ENCODE measurements around the gene CUL5. TPM values are rescaled to one million over a fixed set of nuclear protein-coding genes. Genes with fewer than 3 reads are reported as not detected.
"Not testable (repeated sequence)": the region's sequence is repeated elsewhere in the genome, so short reads cannot be mapped to it uniquely, and the experiment has no call there.

The CUL5 gene
- total and polyA plus RNA-seq, 9 donors: 8.3 to 34.4 (median 30.9) TPM

DNA sequence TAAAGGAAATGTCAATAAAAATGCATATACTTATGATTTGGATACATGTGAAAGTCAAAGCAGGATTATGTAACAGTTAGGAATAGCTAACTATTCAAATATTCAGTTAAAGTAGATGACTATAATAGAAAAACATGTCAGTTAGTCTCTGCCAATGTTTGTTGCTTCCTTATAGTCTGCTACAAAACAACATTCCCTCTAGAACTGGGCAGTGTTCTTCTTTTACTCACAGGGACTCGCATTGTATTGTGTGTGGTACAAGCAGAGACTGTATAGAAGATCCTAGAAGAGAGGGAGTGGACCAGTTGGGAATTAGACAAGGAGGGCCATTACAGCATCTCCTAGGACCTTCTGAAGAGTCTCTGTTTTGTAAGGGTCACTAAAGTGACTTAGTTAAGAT, 123.3 kb downstream of the CUL5 start:
- no peak overlapping the region for H3K4me3 ChIP-seq
- no peaks in the 10 kb centered on the region for H3K36me3 ChIP-seq
- no peak overlapping the region for H3K27ac ChIP-seq
- H3K27me3 ChIP-seq: no peaks in the 10 kb centered on the region
- no peak for DNase-seq
- intact Hi-C loops (cut with DNase I): no loop called here
- peaks cover 3% of the 10 kb centered on the region for H3K4me1 ChIP-seq (ENCODE audit: insufficient read depth)
- WGBS, 3 donors: 86 to 97% (median 92%) methylated on average over 1 of the region's 1 CpG
- TF ChIP-seq CTCF (IDR thresholded peaks at IDR 0.05) (no peak), POLR2A (IDR thresholded peaks at IDR 0.05) (no peak), EP300 (IDR thresholded peaks at IDR 0.05) (no peak)
- no peaks in the 10 kb centered on the region for H3K9me3 ChIP-seq

- H3K9me3 ChIP-seq; intact Hi-C loops (cut with DNase I); H3K4me3 ChIP-seq; DNase-seq; H3K27me3 ChIP-seq; H3K36me3 ChIP-seq; H3K27ac ChIP-seq; H3K4me1 ChIP-seq (ENCODE audit: insufficient read depth): not testable (repeated sequence)
- WGBS, 3 donors: 94 to 100% (median 97%) methylated on average over 2 of the region's 2 CpGs
Measured at GRCh38 chr11:108132993-108133538, 124.4 kb downstream of the CUL5 start.

DNA sequence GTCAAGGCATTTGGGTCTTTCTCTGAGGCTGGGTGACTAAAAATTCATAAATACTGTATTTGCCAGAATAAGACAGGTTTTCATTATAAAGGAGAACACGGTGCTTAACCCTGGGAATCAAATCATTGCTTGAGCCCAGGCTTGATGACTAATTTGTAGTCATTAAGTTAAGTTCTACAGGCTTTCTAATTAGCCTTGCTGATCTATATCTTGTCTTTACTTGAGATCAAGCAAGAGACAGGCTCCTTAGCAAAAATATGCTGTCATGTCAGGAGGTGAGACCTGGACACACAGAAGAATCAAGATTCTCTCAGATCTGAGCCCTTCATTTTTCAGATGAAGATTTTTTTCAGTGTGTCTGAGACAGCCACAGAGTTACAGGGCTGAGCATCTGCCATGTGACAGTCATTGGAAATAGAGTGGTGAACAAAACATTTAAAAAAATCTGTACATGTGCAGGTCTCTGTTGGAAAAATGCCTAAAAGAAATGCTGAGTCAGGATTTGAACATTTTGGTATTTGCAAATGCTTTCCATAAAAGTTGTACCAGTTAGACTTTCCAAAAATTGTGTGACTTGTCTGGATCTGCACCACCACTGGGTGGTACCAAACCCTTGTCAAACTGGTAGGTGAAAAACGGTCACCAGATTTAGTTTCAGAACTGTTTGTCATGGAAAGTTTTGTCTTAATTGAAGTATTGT, 127.3 kb downstream of the CUL5 start:
- no peaks in the 10 kb centered on the region for H3K9me3 ChIP-seq
- intact Hi-C loops (cut with DNase I): no loop called here
- TF ChIP-seq POLR2A (IDR thresholded peaks at IDR 0.05) (no peak), CTCF (IDR thresholded peaks at IDR 0.05) (no peak), EP300 (IDR thresholded peaks at IDR 0.05) (no peak)
- DNase-seq: no peak
- no peaks in the 10 kb centered on the region for H3K4me1 ChIP-seq (ENCODE audit: insufficient read depth)
- H3K36me3 ChIP-seq: no peaks in the 10 kb centered on the region
- no peak overlapping the region for H3K4me3 ChIP-seq
- 67 to 75% (median 73%) methylated on average over 2 of the region's 2 CpGs for WGBS, 3 donors
- H3K27ac ChIP-seq: no peak overlapping the region
- H3K27me3 ChIP-seq: no peaks in the 10 kb centered on the region

GRCh38 chr11:108137212-108137611, 128.5 kb downstream of the CUL5 start:
- DNase-seq: no peak
- intact Hi-C loops (cut with DNase I): no loop called here
- Histone ChIP-seq H3K4me3 (no peak overlapping the region), H3K27me3 (no peaks in the 10 kb centered on the region), H3K9me3 (no peaks in the 10 kb centered on the region), H3K27ac (no peak overlapping the region), H3K4me1 (ENCODE audit: insufficient read depth) (no peaks in the 10 kb centered on the region), H3K36me3 (no peaks in the 10 kb centered on the region)
- WGBS, 3 donors: 94 to 97% (median 97%) methylated on average over 1 of the region's 1 CpG
- no peak for TF ChIP-seq POLR2A (IDR thresholded peaks at IDR 0.05)
- TF ChIP-seq CTCF (IDR thresholded peaks at IDR 0.05): no peak
- TF ChIP-seq EP300 (IDR thresholded peaks at IDR 0.05): no peak

DNA sequence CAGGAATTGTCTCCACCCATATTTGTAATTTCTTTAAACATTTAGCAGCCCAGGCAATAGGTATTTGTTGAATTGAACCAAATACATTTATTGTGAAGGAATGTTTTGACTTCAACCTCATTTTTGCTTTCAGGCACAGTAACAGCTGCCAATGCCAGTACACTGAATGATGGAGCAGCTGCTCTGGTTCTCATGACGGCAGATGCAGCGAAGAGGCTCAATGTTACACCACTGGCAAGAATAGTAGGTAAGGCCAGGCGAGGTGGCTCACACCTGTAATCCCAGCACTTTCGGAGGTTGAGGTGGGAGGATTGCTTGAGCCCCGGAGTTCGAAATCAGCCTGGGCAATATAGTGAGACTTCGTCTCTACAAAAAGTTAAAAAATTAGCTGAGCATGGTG, 133.6 kb downstream of the CUL5 start:
- no peaks in the 10 kb centered on the region for H3K27me3 ChIP-seq
- WGBS, 3 donors: 95 to 96% (median 96%) methylated on average over 7 of the region's 7 CpGs
- intact Hi-C loops (cut with DNase I): no loop called here
- no peaks in the 10 kb centered on the region for H3K36me3 ChIP-seq
- H3K27ac ChIP-seq: no peak overlapping the region
- no peak for TF ChIP-seq EP300 (IDR thresholded peaks at IDR 0.05)
- TF ChIP-seq POLR2A (IDR thresholded peaks at IDR 0.05): no peak
- TF ChIP-seq CTCF (IDR thresholded peaks at IDR 0.05): no peak
- no peak overlapping the region for H3K4me3 ChIP-seq
- no peak for DNase-seq
- H3K4me1 ChIP-seq (ENCODE audit: insufficient read depth): no peaks in the 10 kb centered on the region
- H3K9me3 ChIP-seq: no peaks in the 10 kb centered on the region

All from ovary (tissue), 9 donors.